Activated naive CD4-positive, alpha-beta T cell treated with anti-CD3 and anti-CD28 coated beads, Interleukin-2, amount 50 U/mL, for 24 hours (primary cell): ENCODE measurements around the gene CCDC3.
"Not testable (repeated sequence)": the region's sequence is repeated elsewhere in the genome, so short reads cannot be mapped to it uniquely, and the experiment has no call there.

ENCODE experiments used
- H3K27ac Mint-ChIP-seq: one replicate; pipeline ENCODE4 v1.8.0; 2021; ENCODE audit warnings: mild to moderate bottlenecking, mixed read lengths
- H3K27me3 Mint-ChIP-seq: one replicate; pipeline ENCODE4 v1.8.0; 2021; ENCODE audit warnings: mixed read lengths
- H3K36me3 Mint-ChIP-seq: one replicate; pipeline ENCODE4 v1.8.0; 2021; ENCODE audit warnings: mixed read lengths
- H3K4me1 Mint-ChIP-seq: one replicate; pipeline ENCODE4 v1.8.0; 2021; ENCODE audit warnings: mixed read lengths
- H3K4me3 Mint-ChIP-seq: one replicate; pipeline ENCODE4 v1.8.0; 2021; ENCODE audit warnings: mild to moderate bottlenecking, mixed read lengths
- H3K9me3 Mint-ChIP-seq: one replicate; pipeline ENCODE4 v1.8.0; 2021; ENCODE audit warnings: mixed read lengths

Gene CCDC3

GRCh38 chr10:13018171-13018570, 16.7 kb upstream of the CCDC3 start:
- Mint-ChIP-seq H3K36me3 (no peaks in the 10 kb centered on the region), H3K27ac (no peak overlapping the region), H3K27me3 (peaks cover 8% of the 10 kb centered on the region), H3K4me1 (no peaks in the 10 kb centered on the region), H3K9me3 (peaks cover 11% of the 10 kb centered on the region), H3K4me3 (no peak overlapping the region)

DNA sequence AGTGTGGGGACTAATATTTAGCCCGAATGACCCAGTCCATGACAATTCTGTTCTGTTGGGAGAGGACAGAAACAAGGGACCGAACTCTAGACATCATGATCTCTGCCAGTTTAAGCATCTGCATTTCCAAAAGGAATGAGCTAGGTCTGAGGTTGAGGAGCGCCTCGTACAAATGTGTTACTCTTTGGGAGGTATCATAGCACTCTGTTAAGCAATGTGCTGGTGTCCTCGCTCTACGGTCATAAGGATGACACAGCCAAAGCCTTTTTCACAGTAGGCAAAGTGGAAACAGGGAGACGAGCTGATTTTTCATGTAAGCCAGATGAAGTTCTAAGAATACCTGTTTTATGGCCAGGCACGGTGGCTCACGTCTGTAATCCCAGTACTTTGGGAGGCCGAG, 15.4 kb upstream of the CCDC3 start:
- H3K27me3 Mint-ChIP-seq, result peaks cover 6% of the 10 kb centered on the region
- no peaks in the 10 kb centered on the region for H3K4me1 Mint-ChIP-seq
- no peaks in the 10 kb centered on the region for H3K36me3 Mint-ChIP-seq
- no peak overlapping the region for H3K27ac Mint-ChIP-seq
- no peak overlapping the region for H3K4me3 Mint-ChIP-seq
- H3K9me3 Mint-ChIP-seq, result peaks cover under 1% of the 10 kb centered on the region

DNA sequence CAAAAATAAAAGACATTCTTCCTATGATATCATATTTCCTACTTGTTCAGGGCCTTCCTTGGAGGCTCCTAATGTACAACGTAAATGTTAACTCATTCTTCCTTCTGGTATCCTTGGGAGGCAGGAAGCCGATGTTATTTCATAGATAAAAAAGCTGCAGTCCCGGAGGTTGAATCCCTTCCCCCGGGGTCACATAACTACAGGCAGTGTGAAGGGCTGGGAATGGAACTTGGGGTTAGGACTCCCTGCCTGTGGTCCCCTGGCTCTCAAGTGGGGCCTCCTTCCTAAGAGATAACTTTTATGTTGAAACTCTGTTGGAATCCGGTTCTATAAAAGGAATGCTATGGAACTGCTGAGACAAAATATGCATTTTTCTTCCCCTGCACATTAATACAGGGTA, 14.9 kb upstream of the CCDC3 start:
- Mint-ChIP-seq H3K9me3 (no peaks in the 10 kb centered on the region), H3K27ac (no peak overlapping the region), H3K4me1 (no peaks in the 10 kb centered on the region), H3K27me3 (peaks cover 3% of the 10 kb centered on the region), H3K4me3 (no peak overlapping the region), H3K36me3 (no peaks in the 10 kb centered on the region)

- Mint-ChIP-seq H3K36me3 (no peaks in the 10 kb centered on the region), H3K27me3 (peaks cover 28% of the 10 kb centered on the region), H3K9me3 (no peaks in the 10 kb centered on the region), H3K27ac (no peak overlapping the region), H3K4me3 (no peak overlapping the region), H3K4me1 (no peaks in the 10 kb centered on the region)
Measured at GRCh38 chr10:13006037-13006436, 4.5 kb upstream of the CCDC3 start.

DNA sequence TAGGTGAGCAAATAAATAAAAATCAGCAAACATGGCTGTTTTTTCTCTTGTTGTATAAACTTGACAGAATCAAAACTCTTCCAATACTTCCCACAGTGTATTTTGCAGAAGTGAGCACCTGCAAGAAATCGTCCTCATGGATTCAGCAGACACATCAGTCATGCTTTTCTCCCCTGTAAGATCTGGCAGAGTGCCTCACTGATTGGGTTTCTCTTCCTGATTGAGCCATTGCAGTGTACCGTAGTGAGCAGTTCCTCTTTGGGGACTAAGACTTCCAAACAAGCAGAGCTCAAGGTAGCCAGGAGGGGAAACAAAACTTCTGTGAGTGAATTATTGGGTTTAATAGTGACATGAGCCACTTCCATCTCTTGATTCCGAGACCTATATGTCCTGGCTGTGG, 2.2 kb upstream of the CCDC3 start:
- Mint-ChIP-seq H3K4me3 (no peak overlapping the region), H3K36me3 (no peaks in the 10 kb centered on the region), H3K4me1 (no peaks in the 10 kb centered on the region), H3K27ac (no peak overlapping the region), H3K9me3 (no peaks in the 10 kb centered on the region), H3K27me3 (peaks cover 39% of the 10 kb centered on the region)

DNA sequence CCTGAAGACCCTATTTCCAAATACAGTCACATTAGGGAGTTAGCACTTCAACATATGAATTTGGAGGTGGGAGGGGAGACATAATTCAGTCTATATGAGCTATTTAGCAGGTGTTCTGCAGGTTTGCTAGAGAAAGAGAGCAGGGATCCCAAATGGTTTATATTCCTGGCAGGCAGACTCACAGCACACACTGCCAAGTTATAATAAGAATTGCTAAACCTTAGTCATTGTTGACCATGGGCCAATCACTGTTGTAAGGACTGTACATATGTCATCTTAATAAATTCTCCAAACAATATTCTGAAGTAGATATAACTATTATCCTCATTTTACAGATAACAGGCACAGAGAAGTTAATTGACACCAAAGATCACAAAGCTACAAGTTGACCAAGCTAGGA, 1.5 kb upstream of the CCDC3 start:
- Mint-ChIP-seq H3K27ac (no peak overlapping the region), H3K27me3 (peaks cover 41% of the 10 kb centered on the region), H3K4me3 (no peak overlapping the region), H3K36me3 (no peaks in the 10 kb centered on the region), H3K9me3 (no peaks in the 10 kb centered on the region), H3K4me1 (no peaks in the 10 kb centered on the region)

DNA sequence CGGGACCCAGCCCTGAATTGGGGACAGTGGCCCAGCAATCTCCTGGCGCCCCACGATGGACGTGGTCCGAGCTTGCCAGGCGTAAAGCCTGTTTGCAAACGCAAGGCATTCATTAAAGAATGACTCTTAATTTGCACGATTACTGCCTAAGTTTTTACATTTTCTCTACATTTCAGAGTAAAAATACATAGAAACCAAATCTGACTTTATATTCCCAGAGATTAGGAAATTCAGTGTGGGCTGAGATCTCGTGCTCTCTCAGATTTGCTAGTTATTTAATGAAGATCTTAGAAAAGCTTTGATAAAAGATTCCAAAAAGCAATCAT, 337 bp upstream of the CCDC3 start:
- no peaks in the 10 kb centered on the region for H3K36me3 Mint-ChIP-seq
- H3K27me3 Mint-ChIP-seq, result peaks cover 41% of the 10 kb centered on the region
- H3K4me1 Mint-ChIP-seq, result no peaks in the 10 kb centered on the region
- H3K27ac Mint-ChIP-seq, result no peak overlapping the region
- no peak overlapping the region for H3K4me3 Mint-ChIP-seq
- H3K9me3 Mint-ChIP-seq, result no peaks in the 10 kb centered on the region

GRCh38 chr10:13000431-13000830, 1.1 kb downstream of the CCDC3 start:
- Mint-ChIP-seq H3K36me3 (no peaks in the 10 kb centered on the region), H3K27me3 (peaks cover 40% of the 10 kb centered on the region)

DNA sequence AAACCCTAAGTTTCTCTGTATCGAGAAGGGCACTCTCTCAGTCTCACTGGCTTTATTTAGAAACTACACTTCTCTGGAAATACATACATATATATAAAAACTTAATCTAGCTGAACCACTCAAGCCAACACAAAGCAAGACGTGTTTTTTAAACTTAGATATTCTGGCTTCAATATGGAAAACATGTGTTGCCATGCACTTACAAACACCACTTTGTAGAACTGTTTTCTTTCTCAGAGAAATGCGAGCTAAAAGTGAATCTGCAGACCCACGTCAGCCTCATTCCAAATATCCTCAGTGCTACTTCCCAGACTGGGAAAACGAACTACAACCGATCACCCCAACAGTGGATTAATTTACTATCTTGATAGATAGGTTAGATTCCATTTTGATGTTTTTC, 1.7 kb downstream of the CCDC3 start:
- no peak overlapping the region for H3K27ac Mint-ChIP-seq
- no peaks in the 10 kb centered on the region for H3K9me3 Mint-ChIP-seq
- H3K36me3 Mint-ChIP-seq, result no peaks in the 10 kb centered on the region
- no peaks in the 10 kb centered on the region for H3K4me1 Mint-ChIP-seq
- no peak overlapping the region for H3K4me3 Mint-ChIP-seq
- H3K27me3 Mint-ChIP-seq, result peaks cover 39% of the 10 kb centered on the region

More at GRCh38 chr10:13000431-13000830, 1.1 kb downstream of the CCDC3 start:
- H3K9me3 Mint-ChIP-seq, result no peaks in the 10 kb centered on the region
- H3K27ac Mint-ChIP-seq, result no peak overlapping the region
- no peaks in the 10 kb centered on the region for H3K4me1 Mint-ChIP-seq
- no peak overlapping the region for H3K4me3 Mint-ChIP-seq

DNA sequence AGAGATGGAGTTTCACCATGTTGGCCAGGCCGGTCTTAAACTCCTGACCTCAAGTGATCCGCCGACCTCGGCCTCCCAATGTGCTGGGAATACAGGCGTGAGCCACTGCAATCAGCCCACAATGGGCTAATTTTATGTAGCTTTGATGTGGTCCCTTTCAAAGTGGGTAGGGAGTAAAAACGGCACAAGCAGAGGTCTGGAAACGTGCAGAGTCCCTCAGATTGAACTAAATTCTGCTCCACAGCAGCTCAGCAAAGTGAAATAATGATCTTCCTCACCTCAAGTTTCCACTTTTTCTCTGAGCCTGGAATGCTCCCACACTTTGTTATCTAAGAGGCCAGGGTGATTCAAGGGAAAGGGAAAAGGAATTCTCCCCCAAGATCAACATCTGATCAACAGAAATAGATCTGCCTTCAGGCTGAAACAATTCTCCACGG, 6.1 kb downstream of the CCDC3 start:
- no peak overlapping the region for H3K4me3 Mint-ChIP-seq
- no peak overlapping the region for H3K27ac Mint-ChIP-seq
- no peaks in the 10 kb centered on the region for H3K9me3 Mint-ChIP-seq
- H3K4me1 Mint-ChIP-seq, result no peaks in the 10 kb centered on the region
- no peaks in the 10 kb centered on the region for H3K36me3 Mint-ChIP-seq
- H3K27me3 Mint-ChIP-seq, result peaks cover 22% of the 10 kb centered on the region

DNA sequence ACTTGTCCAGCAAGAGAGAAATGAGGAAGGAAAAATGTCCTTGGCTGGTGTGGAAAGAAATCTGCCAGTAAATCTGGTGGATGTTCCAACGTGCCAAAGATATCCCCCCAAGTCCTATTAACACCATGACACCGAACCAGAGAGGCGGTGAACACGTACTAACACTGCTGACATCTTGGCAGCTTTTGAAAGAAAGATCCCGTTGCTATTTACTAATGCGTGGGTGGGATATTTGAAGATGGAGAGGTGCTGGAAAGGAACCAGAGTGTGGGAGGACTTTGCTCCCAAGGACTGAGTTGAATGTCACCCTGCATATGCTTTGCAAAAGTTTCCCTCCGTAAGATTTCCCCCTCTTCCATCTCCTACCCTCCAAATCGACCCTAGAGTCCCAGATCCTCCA, 7.9 kb downstream of the CCDC3 start:
- no peak overlapping the region for H3K4me3 Mint-ChIP-seq
- H3K4me1 Mint-ChIP-seq, result no peaks in the 10 kb centered on the region
- peaks cover 16% of the 10 kb centered on the region for H3K27me3 Mint-ChIP-seq
- no peaks in the 10 kb centered on the region for H3K9me3 Mint-ChIP-seq
- no peak overlapping the region for H3K27ac Mint-ChIP-seq
- H3K36me3 Mint-ChIP-seq, result no peaks in the 10 kb centered on the region

DNA sequence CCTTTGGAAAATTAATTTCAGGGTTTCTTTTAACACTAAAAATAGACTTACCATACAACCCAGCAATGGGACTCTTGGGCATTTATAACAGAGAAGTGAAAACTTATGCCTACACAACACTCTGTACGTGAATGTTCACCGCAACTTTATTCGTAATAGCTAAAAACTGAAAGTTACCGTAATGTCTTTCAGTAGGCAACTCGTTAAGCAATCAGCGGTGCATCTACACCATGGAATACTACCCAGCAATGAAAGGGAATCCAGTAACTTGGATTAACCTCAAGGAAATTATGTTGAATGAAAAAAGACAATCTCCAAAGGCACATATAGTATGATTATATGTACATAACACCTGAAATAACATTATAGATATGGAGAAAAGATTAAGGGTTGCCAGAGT, 16.2 kb downstream of the CCDC3 start:
- Mint-ChIP-seq H3K9me3 (no peaks in the 10 kb centered on the region), H3K4me3 (no peak overlapping the region), H3K27me3 (no peaks in the 10 kb centered on the region), H3K27ac (no peak overlapping the region), H3K4me1 (no peaks in the 10 kb centered on the region), H3K36me3 (no peaks in the 10 kb centered on the region)

DNA sequence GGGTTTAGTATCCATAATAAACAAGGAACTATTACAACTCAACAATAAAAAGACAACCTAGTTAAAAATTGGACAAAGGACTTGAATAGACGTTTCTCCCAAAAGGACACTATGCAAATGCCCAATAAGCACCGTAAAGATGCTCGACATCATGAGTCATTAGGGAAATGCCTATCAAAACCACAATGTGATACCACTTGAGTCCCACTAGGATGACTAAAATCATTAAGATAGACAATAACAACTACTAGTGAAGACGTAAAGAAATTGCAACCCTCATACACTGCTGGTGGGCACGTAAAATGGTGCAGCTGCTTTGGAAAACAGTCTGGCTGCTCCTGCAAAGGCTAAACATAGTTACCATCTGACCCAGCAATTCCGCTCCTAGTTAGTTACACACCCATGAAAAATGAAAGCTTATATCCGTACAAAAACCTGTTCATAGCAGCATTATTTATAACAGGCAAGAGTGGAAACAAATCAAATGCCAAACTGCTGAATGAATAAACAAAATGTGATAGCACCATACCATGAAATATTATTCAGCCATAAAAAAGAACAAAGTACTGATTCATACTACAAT, 17.3 kb downstream of the CCDC3 start:
- no peak overlapping the region for H3K27ac Mint-ChIP-seq
- no peak overlapping the region for H3K4me3 Mint-ChIP-seq
- H3K27me3 Mint-ChIP-seq, result no peaks in the 10 kb centered on the region
- H3K9me3 Mint-ChIP-seq, result no peaks in the 10 kb centered on the region
- no peaks in the 10 kb centered on the region for H3K36me3 Mint-ChIP-seq
- H3K4me1 Mint-ChIP-seq, result no peaks in the 10 kb centered on the region

GRCh38 chr10:12983568-12983967, 17.9 kb downstream of the CCDC3 start:
- not testable (repeated sequence) for H3K27ac Mint-ChIP-seq, H3K4me1 Mint-ChIP-seq, H3K27me3 Mint-ChIP-seq, H3K9me3 Mint-ChIP-seq, H3K4me3 Mint-ChIP-seq, H3K36me3 Mint-ChIP-seq

DNA sequence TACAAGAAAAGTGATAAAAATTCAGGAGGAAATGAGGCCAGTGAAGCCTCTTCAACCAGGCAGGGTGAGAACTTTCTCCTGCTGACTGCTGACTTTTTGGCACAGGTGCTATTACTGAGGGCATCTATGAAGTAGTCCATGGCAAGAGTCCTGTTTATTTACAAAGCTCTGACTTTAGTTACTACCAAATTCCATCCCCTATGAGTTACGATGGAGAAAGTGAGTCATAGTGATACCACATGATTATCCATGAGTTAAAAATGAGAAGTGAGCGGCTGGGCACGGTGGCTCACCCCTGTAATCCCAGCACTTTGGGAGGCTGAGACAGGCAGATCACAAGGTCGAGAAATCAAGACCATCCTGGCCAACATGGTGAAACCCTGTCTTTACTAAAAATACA, 19.9 kb downstream of the CCDC3 start:
- H3K4me1 Mint-ChIP-seq, result no peaks in the 10 kb centered on the region
- H3K27ac Mint-ChIP-seq, result no peak overlapping the region
- no peak overlapping the region for H3K4me3 Mint-ChIP-seq
- H3K9me3 Mint-ChIP-seq, result no peaks in the 10 kb centered on the region
- no peaks in the 10 kb centered on the region for H3K36me3 Mint-ChIP-seq
- peaks cover 1% of the 10 kb centered on the region for H3K27me3 Mint-ChIP-seq

GRCh38 chr10:12980713-12981306, 20.7 kb downstream of the CCDC3 start:
- Mint-ChIP-seq H3K27me3 (peaks cover 3% of the 10 kb centered on the region), H3K27ac (no peak overlapping the region), H3K36me3 (no peaks in the 10 kb centered on the region), H3K4me1 (no peaks in the 10 kb centered on the region), H3K9me3 (no peaks in the 10 kb centered on the region), H3K4me3 (no peak overlapping the region)

DNA sequence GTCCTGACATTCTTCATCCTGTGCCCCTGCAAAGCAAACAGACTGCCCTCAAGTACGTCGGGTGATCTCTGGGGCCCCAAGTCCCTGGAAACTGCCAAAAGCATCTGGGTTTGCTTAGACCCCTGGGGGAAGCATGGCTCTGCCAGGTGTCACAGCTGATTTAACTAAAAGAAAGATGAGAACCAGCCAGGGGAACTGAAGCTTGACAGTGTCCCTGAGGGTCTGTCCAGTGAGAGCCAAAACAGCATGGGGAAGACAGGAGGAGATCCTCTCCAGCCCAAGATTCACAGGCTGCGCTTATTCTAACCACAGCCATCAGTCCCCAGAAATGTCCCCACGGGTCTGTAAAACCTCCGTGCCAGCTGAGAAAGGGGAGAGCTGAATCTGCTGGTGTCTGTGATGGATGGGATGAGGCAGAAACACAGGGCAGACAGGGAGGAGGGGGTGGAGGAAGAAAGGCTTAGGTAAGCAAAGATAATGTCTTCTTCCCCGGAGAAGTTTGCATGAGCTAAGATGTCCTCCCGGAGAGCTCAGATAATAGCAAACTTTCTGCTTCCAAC, 21.3 kb downstream of the CCDC3 start:
- no peak overlapping the region for H3K4me3 Mint-ChIP-seq
- H3K9me3 Mint-ChIP-seq, result no peaks in the 10 kb centered on the region
- H3K27me3 Mint-ChIP-seq, result peaks cover 3% of the 10 kb centered on the region
- H3K36me3 Mint-ChIP-seq, result no peaks in the 10 kb centered on the region
- no peaks in the 10 kb centered on the region for H3K4me1 Mint-ChIP-seq
- H3K27ac Mint-ChIP-seq, result no peak overlapping the region
